ENCODE results near the gene ZSCAN10. TPM values are rescaled to one million over a fixed set of nuclear protein-coding genes. Genes with fewer than 3 reads are reported as not detected.

ZSCAN10 gene
- total and polyA plus RNA-seq, 10 donors = 0.02 to 0.85 (median 0.06) TPM; not detected in 7

GRCh38 chr16:3147046-3147756, 48.1 kb upstream of the ZSCAN10 start:
- Histone ChIP-seq H3K27ac (no peak overlapping the region), H3K9me3 (no peaks in the 10 kb centered on the region), H3K4me3 (no peak overlapping the region), H3K27me3 (replicated peaks in 1 of 7) (peaks cover 0 to 16% (median 0%) of the 10 kb centered on the region in 7 donors), H3K36me3 (peaks cover 0 to 11% (median 8%) of the 10 kb centered on the region in 6 donors), H3K4me1 (peaks cover 6 to 66% (median 44%) of the 10 kb centered on the region in 6 donors)
- intact Hi-C loops (cut with DNase I; ENCODE audit: low total_unique reads) = no loop called here
- TF ChIP-seq POLR2AphosphoS5 (IDR thresholded peaks at IDR 0.05) (no peak), POLR2A (IDR thresholded peaks at IDR 0.05) (no peak), CTCF (IDR thresholded peaks at IDR 0.05 in 8 of 11, conservative IDR thresholded peaks at IDR 0.05 in 3 of 11) (no peak)
- peak; percentile 70 for DNase-seq
- WGBS, 5 donors = 83 to 94% (median 91%) methylated on average over 10 to 16 of the region's 16 CpGs

- 79 to 91% (median 84%) methylated on average over 2 to 12 of the region's 12 CpGs for WGBS, 5 donors
- DNase-seq = peak; percentile 69
- peaks cover 0 to 50% (median 28%) of the 10 kb centered on the region in 6 donors for H3K4me1 ChIP-seq
- no peak overlapping the region for H3K4me3 ChIP-seq
- TF ChIP-seq POLR2AphosphoS5 (IDR thresholded peaks at IDR 0.05) (no peak), CTCF (IDR thresholded peaks at IDR 0.05 in 8 of 11, conservative IDR thresholded peaks at IDR 0.05 in 3 of 11) (no peak)
- intact Hi-C loops (cut with DNase I; ENCODE audit: low total_unique reads) = no loop called here
- no peaks in the 10 kb centered on the region for H3K9me3 ChIP-seq
- H3K27ac ChIP-seq = no peak overlapping the region
- peaks cover 0 to under 1% (median 0%) of the 10 kb centered on the region in 7 donors for H3K27me3 ChIP-seq (replicated peaks in 1 of 7)
- H3K36me3 ChIP-seq = peaks cover 0 to 26% (median 23%) of the 10 kb centered on the region in 6 donors
Measured at GRCh38 chr16:3145660-3146059, 46.6 kb upstream of the ZSCAN10 start.

GRCh38 chr16:3145151-3145550, 46.1 kb upstream of the ZSCAN10 start:
- DNase-seq = peak; percentile 69
- Histone ChIP-seq H3K4me3 (no peak overlapping the region), H3K9me3 (no peaks in the 10 kb centered on the region), H3K27ac (peak overlapping the region in 3 of 8 donors; percentile 71 to 79 (median 74)), H3K4me1 (peaks cover 0 to 45% (median 24%) of the 10 kb centered on the region in 6 donors), H3K27me3 (replicated peaks in 1 of 7) (no peaks in the 10 kb centered on the region), H3K36me3 (peaks cover 0 to 31% (median 27%) of the 10 kb centered on the region in 6 donors)
- TF ChIP-seq CTCF (IDR thresholded peaks at IDR 0.05 in 8 of 11, conservative IDR thresholded peaks at IDR 0.05 in 3 of 11) = no peak
- TF ChIP-seq POLR2AphosphoS5 (IDR thresholded peaks at IDR 0.05) = no peak
- TF ChIP-seq POLR2A (IDR thresholded peaks at IDR 0.05) = no peak
- 66 to 89% (median 78%) methylated on average over 4 to 10 of the region's 10 CpGs for WGBS, 5 donors
- intact Hi-C loops (cut with DNase I; ENCODE audit: low total_unique reads) = no loop called here

- intact Hi-C loops (cut with DNase I; ENCODE audit: low total_unique reads) = no loop called here
- Histone ChIP-seq H3K4me3 (peak overlapping the region in 1 of 8 donors; percentile 47), H3K4me1 (peaks cover 0 to 38% (median 18%) of the 10 kb centered on the region in 6 donors), H3K27ac (peak overlapping the region in 7 of 8 donors; percentile 39 to 79 (median 66)), H3K36me3 (peaks cover 0 to 38% (median 33%) of the 10 kb centered on the region in 6 donors), H3K27me3 (replicated peaks in 1 of 7) (no peaks in the 10 kb centered on the region), H3K9me3 (no peaks in the 10 kb centered on the region)
- no peak for DNase-seq
- TF ChIP-seq CTCF (IDR thresholded peaks at IDR 0.05 in 8 of 11, conservative IDR thresholded peaks at IDR 0.05 in 3 of 11) = no peak
- no peak for TF ChIP-seq POLR2AphosphoS5 (IDR thresholded peaks at IDR 0.05)
- TF ChIP-seq POLR2A (IDR thresholded peaks at IDR 0.05) = no peak
- 65 to 78% (median 71%) methylated on average over 17 to 18 of the region's 18 CpGs for WGBS, 5 donors
Measured at GRCh38 chr16:3144321-3144983, 45.4 kb upstream of the ZSCAN10 start.

Measured in spleen (tissue), 11 donors.